Common myeloid progenitor, CD34-positive (primary cell): ENCODE measurements around the gene CDCA7L. TPM values are rescaled to one million over a fixed set of nuclear protein-coding genes. Genes with fewer than 3 reads are reported as not detected.
A peak's percentile ranks its signal among the peaks of the same experiment; 100 is the strongest.

ENCODE experiments used
- CTCF ChIA-PET: fragments of 350-600 bp; sonication (Branson Sonifier 250); formaldehyde crosslinking; loops from one replicate; lab custom pipeline; 2021; ENCODE audit warnings: antibody characterized with exemption; lab: Charles Lee
- POLR2A ChIA-PET: fragments of 350-600 bp; sonication (Branson Sonifier 250); formaldehyde crosslinking; loops from one replicate; lab custom pipeline; 2021; ENCODE audit warnings: antibody characterized with exemption; lab: Charles Lee
- DNase-seq, 3 donors: peaks; one replicate each; pipeline versions ENCODE4 v3.0.0 to v3.0.0-alpha.2; 2013
- H3K27ac ChIP-seq, 2 experiments: 1 replicate in 1 of 2; 2 replicates in 1 of 2; pipeline ENCODE4 v1.7.0; 2013; ENCODE audit warnings: inconsistent platforms in 2 of 2, low read length in 2 of 2, mild to moderate bottlenecking in 2 of 2, low read depth in 1 of 2, moderate library complexity in 1 of 2; ENCODE audit not compliant: severe bottlenecking in 2 of 2, insufficient read depth in 1 of 2, poor library complexity in 1 of 2
- H3K27me3 ChIP-seq, 5 experiments: replicated peaks in 2 of 5; 1 replicate in 3 of 5; 2 replicates in 2 of 5; pipeline versions ENCODE4 v1.6.1 to v1.7.0; 2013; ENCODE audit warnings: low read length in 4 of 5, mild to moderate bottlenecking in 2 of 5, moderate library complexity in 2 of 5, inconsistent platforms in 1 of 5; ENCODE audit not compliant: insufficient read depth in 5 of 5, control insufficient read depth in 4 of 5
- H3K36me3 ChIP-seq, 4 experiments: 1 replicate in 2 of 4; 2 replicates in 2 of 4; pipeline versions ENCODE4 v1.6.1 to v1.7.0; 2013; ENCODE audit warnings: low read length in 3 of 4, control low read depth in 1 of 4, mild to moderate bottlenecking in 1 of 4; ENCODE audit not compliant: control insufficient read depth in 4 of 4, insufficient read depth in 4 of 4
- H3K4me1 ChIP-seq, 4 experiments: 1 replicate in 3 of 4; 2 replicates in 1 of 4; pipeline versions ENCODE4 v1.6.1 to v1.7.1; 2013; ENCODE audit warnings: low read length in 3 of 4, mild to moderate bottlenecking in 3 of 4, control low read depth in 1 of 4, inconsistent platforms in 1 of 4, moderate library complexity in 1 of 4; ENCODE audit not compliant: control insufficient read depth in 4 of 4, insufficient read depth in 4 of 4; ENCODE audit errors: control extremely low read depth in 1 of 4
- H3K4me3 ChIP-seq, 7 experiments: 1 replicate in 4 of 7; 2 replicates in 3 of 7; pipeline versions ENCODE4 v1.5.1 to v1.7.0; 2013; ENCODE audit warnings: mild to moderate bottlenecking in 7 of 7, low read length in 6 of 7, moderate library complexity in 6 of 7, inconsistent platforms in 2 of 7, low read depth in 2 of 7, control low read depth in 1 of 7; ENCODE audit not compliant: insufficient read depth in 4 of 7, control insufficient read depth in 1 of 7; ENCODE audit errors: extremely low read depth in 1 of 7
- H3K9me3 ChIP-seq, 5 experiments: 1 replicate in 4 of 5; 2 replicates in 1 of 5; pipeline versions ENCODE4 v1.6.1 to v1.7.1; 2013; ENCODE audit warnings: low read length in 4 of 5, mild to moderate bottlenecking in 2 of 5, inconsistent platforms in 1 of 5, low read depth in 1 of 5, moderate library complexity in 1 of 5; ENCODE audit not compliant: control insufficient read depth in 4 of 5, insufficient read depth in 2 of 5; ENCODE audit errors: control extremely low read depth in 1 of 5
- WGBS: methylation state at CpG from one replicate; pipeline ENCODE4 v1.1.5; 2013; ENCODE audit not compliant: insufficient coverage; 5-methylcytosine and 5-hydroxymethylcytosine counted together
- polyA plus RNA-seq: library from polyadenylated mRNA; unstranded; fragments of 120-200 nt; gene quantifications from one replicate; pipeline ENCODE4 v1.2.1, GENCODE V29; 2013

The CDCA7L gene, protein sequence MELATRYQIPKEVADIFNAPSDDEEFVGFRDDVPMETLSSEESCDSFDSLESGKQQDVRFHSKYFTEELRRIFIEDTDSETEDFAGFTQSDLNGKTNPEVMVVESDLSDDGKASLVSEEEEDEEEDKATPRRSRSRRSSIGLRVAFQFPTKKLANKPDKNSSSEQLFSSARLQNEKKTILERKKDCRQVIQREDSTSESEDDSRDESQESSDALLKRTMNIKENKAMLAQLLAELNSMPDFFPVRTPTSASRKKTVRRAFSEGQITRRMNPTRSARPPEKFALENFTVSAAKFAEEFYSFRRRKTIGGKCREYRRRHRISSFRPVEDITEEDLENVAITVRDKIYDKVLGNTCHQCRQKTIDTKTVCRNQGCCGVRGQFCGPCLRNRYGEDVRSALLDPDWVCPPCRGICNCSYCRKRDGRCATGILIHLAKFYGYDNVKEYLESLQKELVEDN
- polyA plus RNA-seq: 92.4 TPM

DNA sequence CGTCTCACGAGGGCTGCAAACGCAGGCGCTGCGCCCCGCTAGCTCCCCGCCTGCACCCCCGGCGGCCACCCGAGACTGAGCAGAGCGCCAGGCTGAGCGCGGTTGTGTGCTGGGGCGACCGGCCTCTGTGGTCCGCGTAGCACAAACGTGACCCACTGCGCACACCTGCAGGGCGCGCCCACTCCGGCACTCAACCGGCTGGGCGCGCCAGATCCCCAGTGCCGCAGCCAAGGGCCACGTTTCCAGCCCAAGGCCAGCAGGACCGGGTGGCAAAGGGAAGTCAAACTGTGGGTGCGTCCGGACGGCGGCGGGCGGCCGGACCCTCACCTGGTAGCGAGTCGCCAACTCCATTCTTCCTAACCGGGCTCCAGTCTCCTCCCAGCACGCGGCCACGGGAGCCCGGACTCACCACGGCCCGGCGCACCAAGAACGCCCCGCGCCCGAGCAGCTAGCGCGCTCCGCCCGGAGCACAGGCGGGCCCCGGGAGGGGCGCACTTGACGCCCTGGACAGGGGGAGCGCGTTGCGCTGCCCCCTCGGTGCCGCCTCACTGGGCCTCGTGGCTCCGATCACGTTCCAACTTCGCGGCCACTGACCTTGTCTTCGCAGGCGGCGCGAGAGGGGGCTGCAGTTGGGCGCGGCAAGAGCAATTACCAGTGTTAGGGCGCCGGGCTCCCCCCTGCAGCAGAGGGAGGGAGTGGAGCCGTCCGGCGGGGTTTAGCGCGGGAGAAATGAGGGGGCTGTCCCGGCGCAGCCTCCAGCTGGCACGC, at the start of gene CDCA7L:
Gene CDCA7L, minus strand, starts transcription at position 446 of the 768 bp plus-strand sequence. Its CDS starts 95 bp downstream, at position 351.
- CTCF ChIA-PET: interaction anchor here (0.7 to 2.1 kb wide), 7 partner anchors 17 to 55 kb away, joined by 3 to 7 read pairs (median 4); no protein-coding TSS in a partner anchor
- 0% methylated on average over 77 of the region's 83 CpGs for WGBS
- Histone ChIP-seq H3K4me1 (peaks cover 23 to 62% (median 45%) of the 10 kb centered on the region in 4 experiments), H3K27ac (peak within 1 kb of the TSS; percentile 59 to 60), H3K9me3 (no peaks in the 10 kb centered on the region), H3K36me3 (no peaks in the 10 kb centered on the region), H3K4me3 (peak within 1 kb of the TSS; percentile 56 to 90 (median 83)), H3K27me3 (no peaks in the 10 kb centered on the region)
- POLR2A ChIA-PET: interaction anchor here (0.7 to 1.1 kb wide), 3 partner anchors 25 to 518 kb away, joined by 3 to 4 read pairs (median 3); partner anchors contain the start of gene SP4
- peak; percentile 79 to 91 (median 85) for DNase-seq

- Histone ChIP-seq H3K4me1 (no peaks in the 10 kb centered on the region), H3K9me3 (no peaks in the 10 kb centered on the region), H3K4me3 (no peak overlapping the region), H3K36me3 (no peaks in the 10 kb centered on the region), H3K27ac (no peak overlapping the region), H3K27me3 (no peaks in the 10 kb centered on the region)
- ChIA-PET POLR2A (no interaction called here), CTCF (no interaction called here)
- WGBS: 100% methylated on average over 5 of the region's 5 CpGs
- DNase-seq: no peak
Measured at GRCh38 chr7:21986096-21986495, 40.4 kb upstream of the CDCA7L start.

DNA sequence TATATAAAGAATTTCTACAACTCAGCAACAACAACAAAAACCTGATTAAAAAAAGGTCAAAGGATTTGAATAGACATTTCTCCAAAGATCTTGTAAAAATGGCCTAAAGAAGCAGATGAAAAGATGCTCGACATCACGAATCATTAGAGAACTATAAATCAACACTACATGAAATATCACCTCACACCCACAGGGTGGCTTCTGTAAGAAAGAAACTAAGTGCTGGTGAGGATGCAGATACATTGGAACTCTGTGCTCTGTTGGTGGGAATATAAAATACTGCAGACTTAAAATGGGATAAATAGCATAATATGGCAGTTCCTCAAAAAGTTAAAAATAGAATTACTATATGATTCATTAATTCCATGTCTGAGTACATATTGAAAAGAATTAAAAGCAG, 38.3 kb upstream of the CDCA7L start:
- ChIA-PET CTCF (interaction anchor here (1.1 to 1.4 kb wide), 3 partner anchors 13 to 216 kb away, joined by 3 read pairs; no protein-coding TSS in a partner anchor), POLR2A (no interaction called here)
- H3K4me3 ChIP-seq: no peak overlapping the region
- H3K9me3 ChIP-seq: no peaks in the 10 kb centered on the region
- no peaks in the 10 kb centered on the region for H3K36me3 ChIP-seq
- no peaks in the 10 kb centered on the region for H3K4me1 ChIP-seq
- no CpG with 5 or more reads among the region's 2 CpGs for WGBS
- DNase-seq: peak in 1 of 3 donors; percentile 19
- H3K27ac ChIP-seq: no peak overlapping the region
- no peaks in the 10 kb centered on the region for H3K27me3 ChIP-seq

DNA sequence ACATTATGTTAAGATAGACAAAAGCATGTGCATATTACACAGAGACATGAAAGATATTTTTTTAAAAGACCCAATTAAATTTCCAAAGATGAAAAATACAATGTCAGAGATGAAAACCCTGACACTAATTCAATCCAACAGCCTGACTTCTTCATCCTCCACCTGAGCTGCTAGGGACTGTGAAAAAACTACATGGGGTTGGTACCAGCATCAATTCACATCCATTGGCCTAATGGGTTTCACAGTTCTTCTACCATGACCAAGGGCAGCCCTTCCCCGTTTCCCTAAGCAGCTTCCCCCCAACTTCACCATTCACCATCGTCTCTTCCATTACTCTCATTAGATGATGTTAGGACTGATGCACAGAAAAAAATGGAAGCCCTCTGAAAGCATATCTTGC, 37.4 kb upstream of the CDCA7L start:
- H3K4me3 ChIP-seq: no peak overlapping the region
- H3K27ac ChIP-seq: no peak overlapping the region
- 100% methylated on average over 1 of the region's 2 CpGs for WGBS
- CTCF ChIA-PET: interaction anchor here (1.1 to 1.3 kb wide), 2 partner anchors 12 to 40 kb away, joined by 3 read pairs; no protein-coding TSS in a partner anchor
- no peaks in the 10 kb centered on the region for H3K4me1 ChIP-seq
- no peaks in the 10 kb centered on the region for H3K36me3 ChIP-seq
- no peaks in the 10 kb centered on the region for H3K27me3 ChIP-seq
- no peak for DNase-seq
- POLR2A ChIA-PET: no interaction called here
- H3K9me3 ChIP-seq: no peaks in the 10 kb centered on the region

- no peaks in the 10 kb centered on the region for H3K9me3 ChIP-seq
- no peaks in the 10 kb centered on the region for H3K36me3 ChIP-seq
- no peak for DNase-seq
- POLR2A ChIA-PET: no interaction called here
- no peaks in the 10 kb centered on the region for H3K4me1 ChIP-seq
- CTCF ChIA-PET: no interaction called here
- H3K4me3 ChIP-seq: no peak overlapping the region
- no peaks in the 10 kb centered on the region for H3K27me3 ChIP-seq
- 100% methylated on average over 1 of the region's 2 CpGs for WGBS
- H3K27ac ChIP-seq: no peak overlapping the region
Measured at GRCh38 chr7:21981524-21981923, 35.8 kb upstream of the CDCA7L start.

- ChIA-PET POLR2A (no interaction called here), CTCF (no interaction called here)
- no peak overlapping the region for H3K27ac ChIP-seq
- DNase-seq: no peak
- no peaks in the 10 kb centered on the region for H3K27me3 ChIP-seq
- H3K4me3 ChIP-seq: no peak overlapping the region
- H3K4me1 ChIP-seq: no peaks in the 10 kb centered on the region
- H3K36me3 ChIP-seq: no peaks in the 10 kb centered on the region
- no peaks in the 10 kb centered on the region for H3K9me3 ChIP-seq
- WGBS: 96% methylated on average over 5 of the region's 5 CpGs
Measured at GRCh38 chr7:21980926-21981500, 35.3 kb upstream of the CDCA7L start.
